Endothelial cell of umbilical vein (primary cell): ENCODE results near the gene CCDC28A. TPM values are rescaled to one million over a fixed set of nuclear protein-coding genes. Genes with fewer than 3 reads are reported as not detected.

ENCODE experiments used
- BruUV-seq: library from RNA; stranded (reverse); fragments of 400-500 nt; replicated peaks from 2 replicates; lab custom pipeline; 2021; lab: Mats Ljungman, UMichigan
- CTCF ChIA-PET: fragments of 300-600, 350-600 bp; sonication (Branson Sonifier 250); formaldehyde crosslinking; loops from one replicate; lab custom pipeline; 2021; ENCODE audit warnings: antibody characterized with exemption, inconsistent platforms; lab: Charles Lee
- POLR2A ChIA-PET: fragments of 300-600, 350-600 bp; sonication (Branson Sonifier 250); formaldehyde crosslinking; loops from one replicate; lab custom pipeline; 2021; ENCODE audit warnings: antibody characterized with exemption, inconsistent platforms; lab: Charles Lee
- DNase-seq: peaks from one replicate; pipeline ENCODE4 v3.0.0-alpha.2; 2011; ENCODE audit warnings: low read depth, low spot score
- FAIRE-seq: peaks from 2 replicates; lab custom pipeline; 2011; peaks lifted over from hg19 to GRCh38; lab: Jason Lieb, UNC
- H2AFZ ChIP-seq: 2 replicates; pipeline ENCODE4 v1.6.0; 2012; ENCODE audit warnings: low read depth, low read length, control low read depth, inconsistent platforms
- H3K27ac ChIP-seq: 2 replicates; pipeline ENCODE4 v1.5.1; 2011; ENCODE audit warnings: low read depth, mild to moderate bottlenecking, control low read depth, low read length, moderate library complexity; ENCODE audit not compliant: insufficient read depth
- H3K27me3 ChIP-seq, 2 experiments: 2 replicates each; pipeline versions ENCODE4 v1.6.0 to v1.6.1; 2011; ENCODE audit warnings: low read length in 2 of 2, mixed read lengths in 1 of 2; ENCODE audit not compliant: control insufficient read depth in 2 of 2, insufficient read depth in 2 of 2
- H3K36me3 ChIP-seq, 2 experiments: 2 replicates in 1 of 2; 3 replicates in 1 of 2; pipeline ENCODE4 v1.5.1; 2011; ENCODE audit warnings: low read length in 2 of 2, mild to moderate bottlenecking in 1 of 2, moderate library complexity in 1 of 2; ENCODE audit not compliant: control insufficient read depth in 2 of 2, insufficient read depth in 2 of 2; ENCODE audit errors: extremely low read depth in 1 of 2
- H3K4me1 ChIP-seq: 3 replicates; pipeline ENCODE4 v1.5.1; 2011; ENCODE audit warnings: mild to moderate bottlenecking, low read length; ENCODE audit not compliant: control insufficient read depth, insufficient read depth; ENCODE audit errors: extremely low read depth
- H3K4me2 ChIP-seq: 2 replicates; pipeline ENCODE4 v1.6.1; 2011; ENCODE audit warnings: low read length, control low read depth, mixed read lengths; ENCODE audit not compliant: insufficient read depth
- H3K4me3 ChIP-seq, 3 experiments: fragments of 200-600 bp in 1 of 3; sonication (generic), shearing (Covaris generic) in 1 of 3; replicated peaks in 1 of 3; 2 replicates each; pipeline ENCODE4 v1.5.1; 2011 to 2016; ENCODE audit warnings: control low read depth in 3 of 3, low read length in 3 of 3, mild to moderate bottlenecking in 2 of 3, inconsistent platforms in 1 of 3, low read depth in 1 of 3, moderate library complexity in 1 of 3; ENCODE audit not compliant: insufficient read depth in 1 of 3
- H3K79me2 ChIP-seq: 2 replicates; pipeline ENCODE4 v1.6.0; 2012; ENCODE audit warnings: low read length, inconsistent platforms; ENCODE audit not compliant: control insufficient read depth, insufficient read depth
- H3K9ac ChIP-seq: replicated peaks from 2 replicates; pipeline ENCODE3; 2011; ENCODE audit warnings: low read length, control low read depth; ENCODE audit not compliant: insufficient read depth; ENCODE audit errors: extremely low read depth
- H3K9me1 ChIP-seq: replicated peaks from 3 replicates; pipeline ENCODE4 v1.6.0; 2011; ENCODE audit warnings: mild to moderate bottlenecking, low read length; ENCODE audit not compliant: control insufficient read depth, insufficient read depth; ENCODE audit errors: extremely low read depth
- H3K9me3 ChIP-seq: replicated peaks from 2 replicates; pipeline ENCODE4 v1.5.1; 2012; ENCODE audit warnings: low read length, inconsistent platforms; ENCODE audit not compliant: control insufficient read depth, insufficient read depth
- H4K20me1 ChIP-seq: replicated peaks from 2 replicates; pipeline ENCODE3; 2011; ENCODE audit warnings: mild to moderate bottlenecking, low read length; ENCODE audit not compliant: control insufficient read depth, insufficient read depth; ENCODE audit errors: extremely low read depth
- EZH2 ChIP-seq: IDR thresholded peaks from 2 replicates; pipeline ENCODE4 v1.6.1; 2012; ENCODE audit warnings: borderline replicate concordance, low read depth, mild to moderate bottlenecking, moderate library complexity, low read length, inconsistent platforms; ENCODE audit not compliant: severe bottlenecking
- FOS ChIP-seq: IDR thresholded peaks from 2 replicates; pipeline ENCODE4 v1.6.1; 2011; ENCODE audit warnings: mild to moderate bottlenecking, low read length, moderate library complexity, borderline replicate concordance; ENCODE audit not compliant: insufficient read depth
- GATA2 ChIP-seq: IDR thresholded peaks from 2 replicates; pipeline ENCODE4 v1.7.0; 2011; ENCODE audit warnings: low read depth, mild to moderate bottlenecking, moderate library complexity, mixed read lengths, low read length; ENCODE audit not compliant: insufficient read length, insufficient read depth
- JUN ChIP-seq: IDR thresholded peaks from 2 replicates; pipeline ENCODE4 v1.6.1; 2011; ENCODE audit warnings: borderline replicate concordance, low read depth; ENCODE audit not compliant: insufficient read length, insufficient read depth
- MYC ChIP-seq: IDR thresholded peaks from one replicate; pipeline ENCODE4 v1.6.1; 2011; ENCODE audit warnings: mild to moderate bottlenecking, low read depth, low read length
- POLR2A ChIP-seq: IDR thresholded peaks from 2 replicates; pipeline ENCODE4 v1.6.1; 2012; ENCODE audit warnings: low read depth, mild to moderate bottlenecking, control low read depth, low read length
- POLR2AphosphoS5 ChIP-seq: IDR thresholded peaks from 2 replicates; pipeline ENCODE4 v1.6.1; 2012; ENCODE audit warnings: low read depth, mild to moderate bottlenecking, control low read depth, low read length, moderate library complexity; ENCODE audit not compliant: insufficient read depth
- dilution Hi-C: fragments of 300-500 bp; cut with MboI; formaldehyde crosslinking; loops from one replicate; pipeline ENCODE4 v1.15.0; 2019; ENCODE audit warnings: low sequenced_read_pairs; ENCODE audit not compliant: extremely low pct_ligation_motif_present
- intact Hi-C: fragments of 100-400 bp; cut with micrococcal nuclease; formaldehyde crosslinking; loops from one replicate; pipeline ENCODE4 v1.10.0; 2022
- polyA plus RNA-seq, 4 experiments: library from polyadenylated mRNA; depleted of rRNA in 3 of 4; stranded (reverse) in 3 of 4; unstranded in 1 of 4; fragments of >200 nt; gene quantifications; 2 replicates each; pipeline versions ENCODE4 v1.2.1 to v1.2.3, GENCODE V29; 2011 to 2012; ENCODE audit warnings: missing spikeins in 1 of 4
- total RNA-seq: library from RNA; stranded (reverse); gene quantifications from 2 replicates; pipeline ENCODE4 v1.2.3, GENCODE V29; 2021
- TF ChIP-seq, protein P1 (sequence below): IDR thresholded peaks from 2 replicates; pipeline ENCODE4 v1.6.1; 2011; ENCODE audit not compliant: insufficient read depth, insufficient read length
- TF ChIP-seq, protein P2 (sequence below), 2 donors: IDR thresholded peaks; 1 replicate in 1 of 2; 2 replicates in 1 of 2; pipeline ENCODE4 v1.5.1; 2011; ENCODE audit warnings: low read length in 2 of 2, mild to moderate bottlenecking in 2 of 2, moderate library complexity in 2 of 2, control low read depth in 1 of 2, inconsistent platforms in 1 of 2, low read depth in 1 of 2; ENCODE audit not compliant: insufficient read depth in 1 of 2; ENCODE audit errors: extremely low read depth in 1 of 2

The CCDC28A gene
- total and polyA plus RNA-seq, 2 donors (not counting 3 experiments of a cell fraction or from before 2014, with no cell fraction given): 11.1 to 12.8 TPM

DNA sequence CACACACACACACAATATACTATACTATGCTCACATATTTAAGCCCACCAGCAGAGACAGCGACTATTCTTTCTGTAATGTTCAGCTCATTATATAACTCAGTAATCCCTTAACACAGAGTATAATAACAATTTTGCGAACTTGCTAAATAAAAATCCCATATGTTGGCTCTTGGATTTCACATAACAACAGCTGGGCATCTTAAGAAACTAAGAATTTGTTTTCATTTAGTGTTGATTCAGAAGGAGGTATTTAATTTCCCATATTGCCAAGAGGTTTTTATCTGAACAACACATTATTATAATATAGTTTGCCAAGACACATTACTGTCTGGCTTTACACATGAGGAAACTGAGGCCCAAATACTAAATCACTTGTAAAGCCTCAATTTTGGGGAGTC lies 29.8 kb downstream of the CCDC28A start:
- Histone ChIP-seq H3K27ac (no peak overlapping the region), H2AFZ (no peak overlapping the region), H3K9me3 (no peaks in the 10 kb centered on the region), H4K20me1 (no peaks in the 10 kb centered on the region), H3K36me3 (no peaks in the 10 kb centered on the region), H3K79me2 (no peaks in the 10 kb centered on the region), H3K4me2 (no peak overlapping the region), H3K4me1 (no peaks in the 10 kb centered on the region), H3K9me1 (no peaks in the 10 kb centered on the region), H3K4me3 (no peak overlapping the region), H3K27me3 (peaks cover 4 to 5% of the 10 kb centered on the region in 2 experiments), H3K9ac (no peak overlapping the region)
- no peak for DNase-seq
- intact Hi-C loops: no loop called here
- CTCF ChIA-PET: interaction anchor here (0.9 kb wide), 1 partner anchor 12 kb away, joined by 3 read pairs; no protein-coding TSS in a partner anchor
- no peak for FAIRE-seq
- TF ChIP-seq POLR2AphosphoS5 (no peak), GATA2 (no peak), FOS (no peak), MYC (no peak), POLR2A (no peak), JUN (no peak), EZH2 (no peak)
- TF ChIP-seq, protein P1, sequence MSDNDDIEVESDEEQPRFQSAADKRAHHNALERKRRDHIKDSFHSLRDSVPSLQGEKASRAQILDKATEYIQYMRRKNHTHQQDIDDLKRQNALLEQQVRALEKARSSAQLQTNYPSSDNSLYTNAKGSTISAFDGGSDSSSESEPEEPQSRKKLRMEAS: no peak
- TF ChIP-seq, protein P2, sequence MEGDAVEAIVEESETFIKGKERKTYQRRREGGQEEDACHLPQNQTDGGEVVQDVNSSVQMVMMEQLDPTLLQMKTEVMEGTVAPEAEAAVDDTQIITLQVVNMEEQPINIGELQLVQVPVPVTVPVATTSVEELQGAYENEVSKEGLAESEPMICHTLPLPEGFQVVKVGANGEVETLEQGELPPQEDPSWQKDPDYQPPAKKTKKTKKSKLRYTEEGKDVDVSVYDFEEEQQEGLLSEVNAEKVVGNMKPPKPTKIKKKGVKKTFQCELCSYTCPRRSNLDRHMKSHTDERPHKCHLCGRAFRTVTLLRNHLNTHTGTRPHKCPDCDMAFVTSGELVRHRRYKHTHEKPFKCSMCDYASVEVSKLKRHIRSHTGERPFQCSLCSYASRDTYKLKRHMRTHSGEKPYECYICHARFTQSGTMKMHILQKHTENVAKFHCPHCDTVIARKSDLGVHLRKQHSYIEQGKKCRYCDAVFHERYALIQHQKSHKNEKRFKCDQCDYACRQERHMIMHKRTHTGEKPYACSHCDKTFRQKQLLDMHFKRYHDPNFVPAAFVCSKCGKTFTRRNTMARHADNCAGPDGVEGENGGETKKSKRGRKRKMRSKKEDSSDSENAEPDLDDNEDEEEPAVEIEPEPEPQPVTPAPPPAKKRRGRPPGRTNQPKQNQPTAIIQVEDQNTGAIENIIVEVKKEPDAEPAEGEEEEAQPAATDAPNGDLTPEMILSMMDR (IDR thresholded peaks at IDR 0.05; ENCODE audit: extremely low read depth in 1 of 2, insufficient read depth in 1 of 2, low read depth in 1 of 2, low read length in 2 of 2): no peak
- no TSS peak for BruUV-seq
- dilution Hi-C loops: no loop called here
- POLR2A ChIA-PET: interaction anchor here (0.7 kb wide), 1 partner anchor 104 kb away, joined by 4 read pairs; no protein-coding TSS in a partner anchor
